Panc1 (cell line): Measurements from ENCODE around the gene F11.
"Not testable (repeated sequence)": the region's sequence is repeated elsewhere in the genome, so short reads cannot be mapped to it uniquely, and the experiment has no call there.

Experiments used
- TCF7L2 ChIP-seq: IDR thresholded peaks from 2 replicates; pipeline ENCODE4 v1.6.1; 2011; ENCODE audit warnings: mild to moderate bottlenecking, low read depth, low read length, inconsistent platforms
- TF ChIP-seq, protein P1 (sequence below): fragments of 450-650 bp; IDR thresholded peaks from 2 replicates; pipeline ENCODE4 v1.5.1; 2017; ENCODE audit warnings: mild to moderate bottlenecking

DNA sequence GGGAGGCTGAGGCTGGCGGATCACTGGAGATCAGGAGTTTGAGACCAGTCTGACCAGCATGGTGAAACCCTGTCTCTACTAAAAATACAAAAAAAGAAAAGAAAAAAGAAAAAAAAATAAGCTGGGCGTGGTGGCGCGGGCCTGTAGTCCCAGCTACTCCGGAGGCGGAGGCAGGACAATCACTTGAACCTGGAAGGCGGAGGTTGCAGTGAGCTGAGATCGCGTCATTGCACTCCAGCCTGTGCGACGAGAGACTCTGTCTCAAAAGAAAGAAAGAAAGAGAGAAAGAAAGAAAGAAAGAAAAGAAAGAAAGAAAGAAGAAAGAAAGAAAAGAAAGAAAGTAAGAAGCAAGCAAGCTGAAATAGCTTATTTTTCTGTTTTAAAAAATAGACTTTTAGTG lies 739 bp upstream of the F11 start:
- TF ChIP-seq, protein P1, sequence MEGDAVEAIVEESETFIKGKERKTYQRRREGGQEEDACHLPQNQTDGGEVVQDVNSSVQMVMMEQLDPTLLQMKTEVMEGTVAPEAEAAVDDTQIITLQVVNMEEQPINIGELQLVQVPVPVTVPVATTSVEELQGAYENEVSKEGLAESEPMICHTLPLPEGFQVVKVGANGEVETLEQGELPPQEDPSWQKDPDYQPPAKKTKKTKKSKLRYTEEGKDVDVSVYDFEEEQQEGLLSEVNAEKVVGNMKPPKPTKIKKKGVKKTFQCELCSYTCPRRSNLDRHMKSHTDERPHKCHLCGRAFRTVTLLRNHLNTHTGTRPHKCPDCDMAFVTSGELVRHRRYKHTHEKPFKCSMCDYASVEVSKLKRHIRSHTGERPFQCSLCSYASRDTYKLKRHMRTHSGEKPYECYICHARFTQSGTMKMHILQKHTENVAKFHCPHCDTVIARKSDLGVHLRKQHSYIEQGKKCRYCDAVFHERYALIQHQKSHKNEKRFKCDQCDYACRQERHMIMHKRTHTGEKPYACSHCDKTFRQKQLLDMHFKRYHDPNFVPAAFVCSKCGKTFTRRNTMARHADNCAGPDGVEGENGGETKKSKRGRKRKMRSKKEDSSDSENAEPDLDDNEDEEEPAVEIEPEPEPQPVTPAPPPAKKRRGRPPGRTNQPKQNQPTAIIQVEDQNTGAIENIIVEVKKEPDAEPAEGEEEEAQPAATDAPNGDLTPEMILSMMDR = not testable (repeated sequence)
- not testable (repeated sequence) for TF ChIP-seq TCF7L2
